AG09319 (cell line): Measurements from ENCODE around the gene ALPL.

ENCODE experiments used
- DNase-seq: peaks from one replicate; pipeline ENCODE4 v3.0.0-alpha.2; 2010; ENCODE audit warnings: low read depth; ENCODE audit errors: extremely low read depth
- TF ChIP-seq, protein P1 (sequence below): IDR thresholded peaks from 2 replicates; pipeline ENCODE4 v1.5.1; 2011; ENCODE audit warnings: low read depth, mild to moderate bottlenecking, inconsistent platforms, low read length, moderate library complexity

ALPL gene

GRCh38 chr1:21597753-21598152, 88.5 kb downstream of the ALPL start:
- TF ChIP-seq, protein P1, sequence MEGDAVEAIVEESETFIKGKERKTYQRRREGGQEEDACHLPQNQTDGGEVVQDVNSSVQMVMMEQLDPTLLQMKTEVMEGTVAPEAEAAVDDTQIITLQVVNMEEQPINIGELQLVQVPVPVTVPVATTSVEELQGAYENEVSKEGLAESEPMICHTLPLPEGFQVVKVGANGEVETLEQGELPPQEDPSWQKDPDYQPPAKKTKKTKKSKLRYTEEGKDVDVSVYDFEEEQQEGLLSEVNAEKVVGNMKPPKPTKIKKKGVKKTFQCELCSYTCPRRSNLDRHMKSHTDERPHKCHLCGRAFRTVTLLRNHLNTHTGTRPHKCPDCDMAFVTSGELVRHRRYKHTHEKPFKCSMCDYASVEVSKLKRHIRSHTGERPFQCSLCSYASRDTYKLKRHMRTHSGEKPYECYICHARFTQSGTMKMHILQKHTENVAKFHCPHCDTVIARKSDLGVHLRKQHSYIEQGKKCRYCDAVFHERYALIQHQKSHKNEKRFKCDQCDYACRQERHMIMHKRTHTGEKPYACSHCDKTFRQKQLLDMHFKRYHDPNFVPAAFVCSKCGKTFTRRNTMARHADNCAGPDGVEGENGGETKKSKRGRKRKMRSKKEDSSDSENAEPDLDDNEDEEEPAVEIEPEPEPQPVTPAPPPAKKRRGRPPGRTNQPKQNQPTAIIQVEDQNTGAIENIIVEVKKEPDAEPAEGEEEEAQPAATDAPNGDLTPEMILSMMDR, result no peak
- DNase-seq, result no peak

DNA sequence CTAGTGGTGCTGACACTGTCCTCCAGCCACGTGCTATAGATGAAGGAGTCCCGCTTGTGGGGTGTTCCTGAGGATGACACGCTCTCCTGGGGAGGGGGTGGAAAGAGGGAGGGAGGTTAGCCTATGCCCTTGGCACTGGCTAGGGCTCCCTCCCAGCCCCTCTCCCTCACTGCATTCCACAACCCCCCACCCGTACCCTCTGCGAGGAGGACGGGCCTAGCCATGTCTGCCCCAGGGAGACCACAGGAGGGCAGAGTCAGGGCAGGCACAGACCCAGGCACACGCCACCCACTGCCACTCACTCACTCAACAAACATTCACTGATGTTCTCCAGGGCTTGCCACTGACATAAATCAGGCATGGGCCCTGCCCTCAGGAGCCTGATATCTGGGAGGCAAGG, 89.2 kb downstream of the ALPL start:
- TF ChIP-seq, protein P1, result no peak
- DNase-seq, result no peak

DNA sequence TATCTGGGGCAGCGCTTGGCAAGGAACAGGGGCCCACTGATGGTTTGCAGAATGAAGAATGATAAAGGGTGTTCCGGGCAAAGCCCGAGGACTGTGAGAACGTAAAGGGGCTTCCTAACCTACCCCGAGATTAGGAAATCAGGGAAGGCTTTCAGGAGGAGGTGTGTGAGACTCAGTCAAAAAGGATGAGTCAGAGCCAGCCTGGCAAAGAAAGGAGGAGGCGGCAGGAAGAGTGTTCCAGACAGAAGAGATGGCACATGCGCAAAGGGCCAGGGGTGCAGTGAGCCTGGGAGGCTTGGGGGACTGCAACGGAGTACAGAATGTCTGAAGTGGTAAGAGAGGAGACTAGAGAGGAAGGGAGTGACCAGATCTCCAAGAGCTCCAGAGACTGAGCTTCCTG, 89.7 kb downstream of the ALPL start:
- DNase-seq, result no peak
- TF ChIP-seq, protein P1, result no peak

DNA sequence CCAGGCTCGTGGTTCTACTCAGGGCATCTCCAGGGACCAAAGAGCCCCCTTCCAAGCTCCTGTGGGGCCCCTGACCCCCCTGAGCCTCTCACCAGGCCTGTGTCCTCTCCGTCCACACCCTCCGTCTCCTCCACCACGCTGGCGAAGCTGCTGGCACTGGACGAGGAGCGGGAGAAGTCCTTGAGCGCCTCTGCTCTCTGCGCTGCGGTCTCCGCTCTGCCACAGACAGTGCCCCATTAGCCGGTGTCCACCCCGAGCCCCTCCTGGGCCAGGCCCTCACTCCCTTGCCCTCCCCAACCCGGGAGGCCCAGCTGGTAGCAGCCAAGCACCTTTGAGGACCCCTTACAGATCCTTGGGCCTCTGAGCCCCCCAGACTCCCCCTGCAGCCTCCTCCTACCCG, 90.2 kb downstream of the ALPL start:
- TF ChIP-seq, protein P1, result no peak
- no peak for DNase-seq

DNA sequence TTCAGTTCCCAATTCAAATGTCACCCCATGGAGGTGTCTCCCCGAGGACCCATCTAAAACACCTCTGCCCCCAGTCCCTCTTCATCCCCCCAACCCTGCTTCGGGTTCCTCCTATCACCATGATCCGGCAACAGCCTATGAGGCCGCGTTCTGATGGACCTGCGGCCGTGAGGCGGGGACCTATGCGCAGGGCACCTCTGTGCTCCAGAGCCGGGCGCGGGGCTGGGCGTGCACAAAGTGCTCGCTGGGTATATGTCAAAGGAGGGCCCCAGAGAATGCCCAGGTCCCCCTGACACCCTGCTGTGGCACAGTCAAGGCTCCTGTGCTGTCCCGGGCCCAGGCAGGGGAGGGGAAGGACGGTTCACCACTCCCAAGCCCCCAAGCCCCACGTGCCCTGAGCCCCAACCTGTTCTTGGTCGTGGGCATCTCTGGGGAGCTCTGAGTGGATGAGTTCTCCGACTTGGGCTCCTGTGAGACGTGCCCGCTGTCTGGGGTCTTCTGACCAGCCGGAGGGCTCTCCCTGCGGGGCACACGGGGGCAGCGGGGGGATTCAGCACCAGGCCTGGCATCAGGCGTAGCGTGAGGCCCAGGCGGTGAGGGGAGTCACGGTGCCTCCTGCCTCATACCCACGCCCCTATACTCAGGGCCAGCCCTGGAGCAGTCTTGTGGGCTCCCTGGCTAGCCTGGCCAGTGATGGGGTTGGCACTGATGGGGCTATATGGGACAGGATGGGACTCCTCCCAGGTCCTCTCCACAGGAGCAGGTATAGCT, 92.2 kb downstream of the ALPL start:
- TF ChIP-seq, protein P1, result no peak
- DNase-seq, result no peak

DNA sequence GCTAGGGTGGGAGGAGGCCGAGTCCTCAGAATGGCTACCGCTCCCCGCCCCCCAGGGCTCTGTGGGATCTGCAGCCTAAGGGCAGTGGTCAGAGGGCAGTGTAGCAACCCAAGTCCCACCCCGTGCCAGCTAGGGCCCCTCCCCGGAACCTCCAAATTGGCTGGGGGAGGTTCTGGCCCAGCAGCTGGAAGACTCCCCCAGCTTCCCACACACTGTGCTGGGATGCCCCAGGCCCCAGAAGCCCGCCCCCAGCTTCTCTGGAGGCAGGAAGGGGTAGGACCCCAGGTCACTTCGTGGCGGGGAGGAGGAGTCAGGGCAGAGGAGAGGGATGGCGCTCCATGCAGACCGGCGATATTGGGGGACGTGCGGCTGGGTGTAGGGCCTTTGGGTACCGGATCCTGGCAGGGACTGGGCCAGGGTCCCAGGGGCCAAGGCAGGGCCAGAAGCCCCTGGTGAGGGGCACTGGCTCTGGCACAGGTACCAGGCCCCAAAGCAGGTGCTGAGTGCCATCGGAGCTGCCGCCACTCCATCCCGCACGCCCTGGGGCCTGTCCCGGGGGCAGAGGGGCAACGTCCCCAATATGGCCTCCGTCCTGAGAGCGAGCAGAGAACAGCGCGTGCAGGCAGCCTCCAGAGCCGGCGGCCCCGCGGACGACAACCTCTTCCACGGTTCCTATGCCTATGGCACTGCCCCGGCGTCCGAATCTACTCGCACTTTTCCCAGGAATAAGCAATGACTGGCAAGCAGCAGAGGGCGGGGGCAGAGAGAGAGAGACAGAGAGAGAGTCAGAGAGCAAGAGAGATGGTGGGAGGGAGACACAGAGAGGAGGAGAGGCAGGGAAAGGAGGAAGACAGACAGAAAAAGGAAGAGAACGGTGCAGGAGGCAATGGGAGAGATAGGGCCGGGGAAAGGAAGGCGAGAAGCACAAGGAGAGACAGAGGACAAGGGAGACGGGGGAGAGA, 94.2 kb downstream of the ALPL start:
- TF ChIP-seq, protein P1, result no peak
- no peak for DNase-seq
